Measurements from ENCODE around the gene IGF1R.

The IGF1R gene

DNA sequence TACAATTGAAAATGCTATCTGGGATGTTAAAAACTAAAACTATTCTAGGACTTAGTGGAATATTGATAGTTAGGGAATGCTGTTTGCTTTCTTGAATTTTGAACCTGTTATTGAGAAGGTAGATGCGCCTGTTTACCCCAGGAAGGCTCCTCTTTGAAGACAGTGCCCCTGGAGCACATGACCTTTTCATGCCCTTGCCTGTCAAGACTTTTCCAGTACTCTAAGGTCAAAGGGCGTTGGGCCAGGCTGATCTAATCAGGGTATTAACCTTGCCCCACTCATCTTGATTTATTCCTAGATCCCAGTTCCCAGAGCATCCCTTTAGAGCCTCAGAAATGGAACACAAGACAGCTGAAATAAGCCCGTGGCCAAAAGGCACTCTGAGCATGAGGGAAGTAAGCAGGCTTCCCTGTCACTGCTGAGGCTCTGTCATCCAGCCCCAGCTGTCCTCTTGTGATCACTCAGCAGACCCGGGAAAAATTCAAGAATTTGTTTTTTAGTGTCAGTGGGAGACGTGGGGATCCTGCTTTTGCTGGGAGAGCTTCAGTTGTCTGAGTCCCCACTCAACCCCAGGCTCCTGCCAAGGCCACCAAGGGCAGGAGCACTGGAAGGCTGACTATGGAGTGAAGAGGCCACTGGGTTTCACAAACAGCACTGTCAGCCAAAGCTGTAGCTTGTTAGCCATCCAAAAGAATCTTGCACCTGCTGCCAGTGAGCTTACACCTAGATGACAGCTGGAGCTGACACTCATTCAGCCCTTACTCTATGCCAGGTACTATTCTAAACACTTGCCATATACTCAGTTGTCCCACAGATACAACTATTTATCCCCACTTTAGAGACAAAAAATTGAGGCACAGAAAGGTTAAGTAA is 190.3 kb downstream of the IGF1R start:
- DNase-seq: no peak

DNA sequence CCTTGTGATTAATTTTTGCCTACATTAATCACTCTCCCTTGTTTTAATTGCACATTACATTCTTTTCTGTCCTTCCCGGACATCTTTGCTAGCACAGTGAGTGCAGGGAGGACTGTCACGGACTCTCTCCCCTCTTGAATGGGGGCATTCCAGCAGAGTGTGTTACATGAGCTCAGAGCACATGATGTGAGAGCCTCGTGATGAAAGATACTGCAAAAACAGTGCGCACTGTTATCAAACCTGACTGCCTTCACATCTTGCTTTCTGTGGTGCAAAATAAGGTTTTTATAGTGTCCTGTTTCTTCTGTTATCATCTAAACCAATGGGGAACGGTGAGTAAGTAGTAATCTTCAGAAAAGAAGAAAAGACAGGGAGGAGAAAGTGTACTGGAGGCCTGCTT is 191.7 kb downstream of the IGF1R start:
- DNase-seq: no peak

DNA sequence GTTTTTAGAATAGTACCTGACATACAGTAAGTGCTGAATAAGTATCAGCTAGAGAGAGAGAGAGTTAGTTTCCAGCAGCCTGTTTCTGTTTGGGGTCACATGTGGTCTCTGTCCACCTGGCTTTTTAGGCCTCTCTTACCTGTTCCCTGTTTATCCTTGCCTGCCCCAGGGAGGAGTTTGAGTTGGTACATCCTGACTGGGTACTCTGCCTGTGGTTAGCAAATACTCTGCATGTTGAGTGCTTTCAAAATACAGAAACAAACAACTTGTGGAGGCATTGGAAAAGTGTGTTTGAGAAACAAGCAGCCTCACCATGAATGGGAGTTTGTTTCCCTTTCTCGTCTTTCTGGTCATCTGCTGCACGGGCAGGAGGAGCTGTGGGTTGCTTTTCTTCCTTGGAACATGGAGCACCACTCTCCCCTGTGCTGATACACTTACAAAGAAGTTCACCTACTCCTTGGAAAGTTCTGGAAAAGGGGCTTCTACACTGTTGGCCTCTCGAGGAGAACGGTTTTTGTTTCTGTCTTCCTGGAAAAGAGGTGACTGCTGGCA is 193.2 kb downstream of the IGF1R start:
- no peak for DNase-seq

DNA sequence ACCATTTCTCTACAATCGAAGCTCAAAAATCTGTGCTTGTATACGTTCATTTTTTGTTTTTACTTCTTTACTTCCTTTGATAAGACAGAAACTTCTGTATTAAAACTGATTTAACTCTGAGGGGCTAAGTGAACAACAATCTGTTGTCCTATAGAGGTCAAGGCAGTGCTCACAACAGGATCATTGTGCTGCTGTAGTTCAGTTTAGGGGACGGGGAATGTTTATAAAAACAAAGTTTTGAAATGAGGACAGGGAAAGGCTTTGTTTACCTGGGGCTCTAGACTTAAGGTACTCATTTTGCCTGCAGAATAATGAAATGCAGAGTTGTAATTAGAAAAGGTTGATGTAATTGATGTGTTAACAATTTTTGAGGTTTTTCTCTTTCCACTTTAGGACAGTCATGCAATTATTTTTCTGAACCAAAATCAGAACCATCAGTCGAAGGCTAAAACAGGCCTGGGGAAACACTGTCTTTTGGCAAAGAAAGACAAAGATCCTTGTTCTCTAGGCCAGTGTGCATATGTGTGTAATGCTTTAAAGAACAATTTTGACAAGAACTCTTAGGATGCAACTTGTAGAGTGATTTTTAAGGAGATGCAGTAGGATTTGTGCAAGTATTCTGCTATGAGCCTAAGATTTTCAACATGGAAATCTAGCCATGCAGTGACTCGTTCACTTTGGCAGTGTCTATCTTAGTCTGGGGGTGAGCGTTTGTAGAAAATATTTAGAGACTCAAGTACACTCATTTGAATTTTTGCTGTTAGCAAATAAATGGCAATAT is 194.0 kb downstream of the IGF1R start:
- DNase-seq: no peak

DNA sequence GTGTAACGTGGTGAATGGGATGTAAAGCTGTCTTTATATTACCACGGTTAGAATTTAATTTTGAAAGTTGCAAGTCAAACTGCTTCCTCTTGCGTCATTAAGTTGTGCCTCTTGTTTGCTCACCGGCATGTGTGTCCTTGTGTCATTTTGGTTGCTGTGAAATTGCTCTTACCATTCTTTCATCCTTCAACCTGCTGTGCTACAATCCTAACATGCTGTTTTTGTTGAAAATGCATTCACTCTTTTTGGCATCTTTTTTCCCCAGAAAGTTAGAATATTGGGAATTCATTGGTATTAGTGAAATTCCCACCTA is 194.6 kb downstream of the IGF1R start:
- DNase-seq: peak; percentile 30

DNA sequence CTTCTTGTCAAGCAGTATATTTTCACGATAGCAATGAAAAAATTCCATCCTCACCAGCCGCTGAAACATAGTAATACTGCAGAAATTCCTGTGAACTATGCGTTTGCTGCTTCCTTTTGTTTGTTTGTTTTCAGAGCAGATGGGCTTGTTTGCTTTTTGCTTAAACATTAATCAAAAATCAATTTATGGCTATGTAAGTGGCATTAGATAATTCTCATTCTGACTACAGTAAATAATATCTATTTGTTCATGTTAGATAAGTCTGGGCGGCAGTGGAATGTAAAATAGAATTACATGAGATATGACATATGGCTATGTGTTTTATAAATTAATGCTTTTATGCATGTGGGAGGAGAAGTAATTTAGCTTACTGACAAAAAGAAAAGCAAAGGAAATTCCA is 195.5 kb downstream of the IGF1R start:
- DNase-seq: no peak

DNA sequence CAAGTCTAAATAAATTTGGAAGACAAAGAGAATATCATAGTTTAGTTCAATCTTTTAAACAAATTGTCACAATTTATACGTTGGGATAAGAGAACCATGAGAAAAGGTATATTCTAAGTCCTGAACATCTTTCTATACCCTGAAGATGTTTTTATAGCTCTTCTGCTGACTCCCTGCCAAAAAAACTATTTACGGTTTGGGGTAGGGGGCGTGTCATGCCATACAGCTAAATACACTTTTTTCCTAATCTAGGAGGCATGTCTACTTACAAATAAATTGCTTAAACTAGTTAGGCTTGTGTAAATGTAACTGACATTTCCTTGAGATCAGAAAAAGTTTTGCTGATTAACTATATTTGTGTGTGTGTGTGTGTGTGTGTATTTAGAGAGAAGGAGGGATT is 195.9 kb downstream of the IGF1R start:
- no peak for DNase-seq

DNA sequence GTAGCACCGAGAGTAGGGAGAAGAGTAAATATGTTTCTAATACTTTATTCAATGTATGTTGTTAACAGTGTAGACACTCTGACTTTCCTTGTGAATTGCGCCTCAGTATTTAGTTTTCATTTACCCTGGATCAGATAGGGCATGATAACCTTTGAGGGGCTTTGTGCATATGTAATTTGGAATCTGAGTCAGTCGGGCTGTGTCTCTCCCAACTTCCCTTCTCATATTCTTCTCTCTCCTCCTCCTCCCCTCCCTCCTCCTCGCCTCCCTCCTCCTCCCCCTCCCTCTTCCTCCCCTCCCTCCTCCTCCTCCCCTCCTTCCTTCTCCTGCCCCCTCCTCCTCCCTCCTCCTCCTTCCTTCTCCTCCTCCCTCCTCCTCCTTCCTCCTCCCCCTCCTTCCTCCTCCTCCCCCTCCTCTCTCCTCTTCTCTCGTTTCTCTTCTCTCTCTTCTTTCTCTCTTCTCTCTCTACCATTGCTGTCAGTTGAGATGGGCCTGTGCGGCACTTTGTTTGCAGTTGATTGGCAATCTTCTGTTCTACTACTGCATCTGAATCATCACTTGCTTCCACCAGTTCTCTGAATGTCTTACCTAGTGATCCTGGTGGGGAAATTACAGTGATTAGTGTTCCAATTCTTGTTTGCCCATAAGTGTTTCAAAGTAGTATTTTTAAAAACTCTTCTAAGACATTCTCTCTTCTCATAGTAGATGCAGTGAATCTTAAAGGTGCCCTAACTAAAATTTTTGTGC is 197.0 kb downstream of the IGF1R start:
- DNase-seq: no peak

DNA sequence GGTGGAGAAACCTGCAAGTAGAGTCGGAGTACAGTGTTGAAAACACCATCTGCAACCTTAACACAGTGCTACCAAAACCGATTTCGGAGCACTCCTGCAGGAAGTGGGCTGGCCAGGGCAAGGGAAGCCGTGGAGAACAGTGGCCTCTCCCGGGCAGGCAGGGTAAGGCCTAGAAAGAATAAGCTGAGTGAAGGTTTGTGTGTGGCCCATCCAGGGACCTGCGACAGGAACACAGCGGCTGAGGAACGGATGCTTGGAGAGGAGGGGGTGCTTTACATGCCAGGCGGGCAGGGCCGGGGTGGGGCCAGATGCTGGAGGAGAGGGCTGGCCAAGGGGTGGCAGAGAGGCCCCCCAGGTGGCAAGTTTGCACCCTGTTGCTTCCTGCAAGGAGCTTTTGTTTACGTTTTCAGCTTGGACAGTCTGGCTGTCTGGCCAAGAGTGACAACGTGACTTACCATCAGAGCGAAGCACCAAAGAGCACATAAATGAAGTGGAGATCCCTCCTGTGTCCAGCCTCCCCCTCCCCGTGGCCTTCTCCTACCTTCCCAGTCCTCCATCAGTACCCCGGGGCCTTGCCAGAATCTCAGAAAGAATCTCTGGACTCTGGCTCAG is 202.7 kb downstream of the IGF1R start:
- peak; percentile 74 for DNase-seq

DNA sequence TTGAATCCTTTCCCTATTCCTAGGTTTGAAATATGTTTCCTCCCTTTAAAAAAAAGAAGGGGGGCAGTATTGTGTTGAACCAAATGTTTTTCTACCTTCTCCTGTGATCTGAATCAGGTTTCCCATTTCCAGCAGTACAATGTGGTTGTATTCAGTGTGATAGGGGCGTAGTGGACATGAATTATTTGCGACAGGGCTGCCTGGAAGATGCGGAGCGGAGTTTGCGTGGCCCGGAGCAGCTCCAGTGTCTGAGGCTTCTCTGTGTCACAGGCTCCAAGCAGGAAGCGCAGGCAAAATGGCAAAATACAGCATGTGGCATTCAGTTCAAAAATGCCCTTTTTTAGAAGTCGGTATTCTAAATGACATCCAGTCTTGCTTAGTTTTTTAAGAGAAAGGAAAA is 204.8 kb downstream of the IGF1R start:
- DNase-seq: peak; percentile 85

DNA sequence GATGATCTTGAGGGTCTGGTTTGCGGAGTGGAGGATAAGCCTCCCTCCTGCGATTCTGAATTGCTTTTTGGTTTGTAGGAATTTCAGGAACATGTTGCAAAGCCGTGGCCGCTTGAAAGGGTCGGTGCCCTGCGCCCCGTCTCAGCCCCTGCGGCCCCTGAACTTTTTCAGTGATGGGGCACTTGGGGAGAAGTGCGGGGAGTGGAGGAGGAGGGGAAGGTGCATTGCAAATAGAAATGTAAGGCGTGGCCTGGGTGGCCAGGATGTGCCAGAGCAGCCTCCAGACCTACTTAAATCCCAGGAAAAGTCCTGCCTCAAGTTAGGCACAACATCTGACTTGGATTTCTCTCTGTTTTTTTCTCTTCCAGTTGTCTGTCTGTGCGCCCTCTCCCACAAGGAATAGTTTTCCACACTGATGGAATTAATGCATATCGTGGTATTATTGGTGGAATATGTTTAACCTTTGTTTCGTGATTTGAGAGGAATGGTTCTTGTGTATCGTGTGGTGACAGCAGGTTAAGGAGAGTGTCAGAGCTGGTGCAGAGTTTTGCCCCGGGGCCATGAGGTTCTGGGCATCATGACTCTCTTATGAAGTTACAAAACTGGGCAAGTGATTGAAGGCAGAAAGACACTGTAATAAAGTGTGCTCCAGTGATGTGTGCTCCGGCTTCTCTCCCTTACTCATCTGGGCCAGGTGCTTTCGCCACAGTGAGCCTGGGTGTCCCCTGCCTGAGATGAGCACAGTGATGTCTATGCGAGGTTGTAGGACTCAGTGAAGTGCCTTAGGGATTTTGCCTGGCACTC is 205.5 kb downstream of the IGF1R start:
- no peak for DNase-seq

DNA sequence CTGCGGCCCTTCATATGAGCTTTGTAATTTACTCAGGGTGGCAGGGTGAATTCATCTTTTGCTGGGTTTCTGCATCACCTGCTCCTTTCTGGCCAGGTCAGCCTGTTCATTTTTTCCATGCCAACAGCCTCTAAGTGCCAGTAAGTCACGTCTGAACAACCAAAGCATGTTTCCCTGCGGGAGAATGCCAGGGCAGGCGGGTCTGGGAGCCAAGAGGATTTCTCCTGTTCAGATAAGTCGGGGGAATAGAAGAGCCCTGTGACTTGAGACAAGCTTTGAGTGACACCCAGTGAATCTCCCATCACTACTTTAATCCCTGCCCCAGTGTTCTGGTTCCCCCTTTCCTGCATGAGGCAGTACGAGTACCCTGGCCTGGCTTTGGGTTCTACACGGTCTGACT is 206.2 kb downstream of the IGF1R start:
- no peak for DNase-seq

DNA sequence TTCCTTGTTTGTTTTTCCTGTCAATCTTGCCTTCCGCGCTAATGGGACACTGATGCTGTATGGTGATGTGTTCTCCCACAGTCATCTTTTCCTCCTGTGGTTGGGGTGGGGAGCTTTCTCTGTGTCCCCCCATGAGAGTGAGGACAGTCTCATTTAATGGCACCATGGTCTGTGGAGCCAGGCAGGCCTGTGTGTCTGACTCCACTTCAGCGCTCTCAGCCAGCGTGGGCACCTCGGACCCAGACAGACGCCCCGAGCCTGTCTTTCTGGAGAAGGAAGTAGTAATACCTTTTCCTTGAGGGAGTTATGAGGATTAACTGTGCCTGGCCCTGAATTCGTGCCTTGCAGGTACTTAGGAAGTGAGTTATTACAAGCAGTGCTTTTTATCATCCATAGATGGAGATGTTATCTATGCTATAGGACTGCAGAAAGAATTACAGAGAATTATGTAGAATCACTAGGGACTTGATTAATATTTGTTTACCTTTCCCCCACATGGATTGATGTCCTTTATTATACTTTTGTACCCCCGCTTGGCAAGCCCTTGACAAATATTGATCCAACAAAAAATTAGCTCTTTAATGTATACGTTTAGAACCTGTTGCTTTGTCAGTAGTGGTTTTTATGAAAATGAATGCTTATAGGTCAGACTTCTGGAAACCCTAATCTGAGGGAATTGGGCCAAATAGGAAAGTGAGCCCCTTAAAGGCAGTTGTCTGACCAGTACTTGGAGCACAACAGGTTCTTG is 206.9 kb downstream of the IGF1R start:
- DNase-seq: no peak

DNA sequence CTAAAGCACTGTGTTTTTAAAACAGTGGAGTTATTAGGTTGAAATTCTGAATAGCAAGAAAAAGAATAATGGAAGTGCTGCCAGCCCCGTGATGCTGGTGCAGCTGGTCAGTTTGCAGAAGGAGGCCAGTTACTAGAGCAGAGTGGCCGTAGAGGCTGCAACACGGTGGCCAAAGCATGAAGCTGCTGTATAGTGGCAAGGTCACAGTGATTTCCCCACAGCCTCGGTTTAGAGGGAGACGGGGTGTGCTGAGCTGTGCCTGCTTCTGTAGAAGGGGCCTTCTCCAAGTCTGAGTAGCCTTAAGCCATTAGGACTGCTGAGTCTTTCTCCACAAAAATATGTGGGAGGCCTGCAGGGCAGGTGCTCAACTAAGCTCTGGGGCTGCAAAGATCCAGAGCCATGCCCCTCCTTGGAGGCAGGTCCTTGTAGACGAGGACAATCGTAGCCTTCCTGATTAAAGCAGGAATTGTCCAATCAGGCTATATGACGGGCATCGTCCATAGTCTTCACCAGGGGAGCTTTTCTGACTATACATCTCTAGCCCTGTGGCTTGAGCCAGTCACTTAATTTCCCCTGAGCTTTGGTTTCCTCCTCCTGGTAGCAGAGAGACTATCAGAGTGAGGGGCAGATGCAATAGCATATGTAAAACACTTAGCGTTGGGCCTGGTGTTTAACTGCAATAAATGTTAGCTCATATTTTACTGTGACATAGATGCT is 207.6 kb downstream of the IGF1R start:
- no peak for DNase-seq

DNA sequence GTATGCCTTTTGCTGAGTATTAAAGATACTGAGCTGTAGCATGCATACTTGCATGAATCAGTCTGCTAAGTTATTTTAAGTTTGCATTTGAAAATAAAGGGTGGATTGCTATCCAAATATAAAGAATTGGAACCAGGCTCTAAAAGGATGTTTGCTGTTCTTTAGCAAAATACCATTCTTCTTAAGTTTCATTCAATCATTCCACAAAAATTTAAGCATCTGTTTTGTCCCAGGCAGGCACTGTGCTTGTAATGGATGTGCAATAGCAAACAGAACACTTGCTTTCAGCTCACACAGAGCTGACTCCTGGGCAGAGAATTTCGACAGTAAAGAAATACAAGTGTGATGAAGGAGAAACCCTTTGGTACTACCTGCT is 208.2 kb downstream of the IGF1R start:
- no peak for DNase-seq

DNA sequence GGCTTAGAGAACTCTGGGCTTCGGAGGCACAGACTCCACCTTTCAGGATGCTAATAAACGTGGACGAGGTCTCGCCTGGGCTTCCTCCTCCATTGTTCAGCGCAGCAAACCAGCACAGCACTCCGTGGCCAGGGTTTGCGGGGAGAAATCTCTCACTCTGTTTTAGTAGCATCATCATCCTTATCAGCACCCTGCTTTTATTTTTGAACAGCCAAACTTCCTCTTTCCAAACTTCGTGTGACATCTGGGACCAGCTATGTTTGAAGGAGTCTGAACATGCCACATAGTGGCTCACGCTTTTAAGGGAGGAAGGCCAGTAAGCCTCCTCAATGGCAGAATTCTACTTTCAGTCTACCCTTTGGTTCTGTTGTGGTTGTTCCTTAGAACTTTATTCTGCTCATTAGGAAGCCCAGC is 210.3 kb downstream of the IGF1R start:
- DNase-seq: peak; percentile 27

DNA sequence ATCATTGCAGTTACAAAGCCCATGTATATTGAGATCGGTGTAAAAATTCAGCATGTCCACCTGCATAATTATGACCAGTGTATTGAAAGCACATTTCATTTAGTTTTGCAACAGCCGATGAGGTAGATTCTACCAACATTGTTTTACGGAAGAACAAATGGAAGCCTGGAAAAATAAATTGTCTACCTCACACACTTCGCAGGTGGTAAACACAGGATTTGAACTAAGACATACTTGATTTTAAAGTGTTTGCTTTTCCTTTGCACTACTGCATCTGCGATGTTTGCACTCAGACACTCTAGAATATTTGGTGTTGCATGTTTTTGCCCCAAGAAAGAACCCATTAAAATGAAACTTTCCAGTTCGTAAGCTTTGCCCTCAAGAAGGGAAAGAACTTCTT is 210.8 kb downstream of the IGF1R start:
- DNase-seq: no peak

DNA sequence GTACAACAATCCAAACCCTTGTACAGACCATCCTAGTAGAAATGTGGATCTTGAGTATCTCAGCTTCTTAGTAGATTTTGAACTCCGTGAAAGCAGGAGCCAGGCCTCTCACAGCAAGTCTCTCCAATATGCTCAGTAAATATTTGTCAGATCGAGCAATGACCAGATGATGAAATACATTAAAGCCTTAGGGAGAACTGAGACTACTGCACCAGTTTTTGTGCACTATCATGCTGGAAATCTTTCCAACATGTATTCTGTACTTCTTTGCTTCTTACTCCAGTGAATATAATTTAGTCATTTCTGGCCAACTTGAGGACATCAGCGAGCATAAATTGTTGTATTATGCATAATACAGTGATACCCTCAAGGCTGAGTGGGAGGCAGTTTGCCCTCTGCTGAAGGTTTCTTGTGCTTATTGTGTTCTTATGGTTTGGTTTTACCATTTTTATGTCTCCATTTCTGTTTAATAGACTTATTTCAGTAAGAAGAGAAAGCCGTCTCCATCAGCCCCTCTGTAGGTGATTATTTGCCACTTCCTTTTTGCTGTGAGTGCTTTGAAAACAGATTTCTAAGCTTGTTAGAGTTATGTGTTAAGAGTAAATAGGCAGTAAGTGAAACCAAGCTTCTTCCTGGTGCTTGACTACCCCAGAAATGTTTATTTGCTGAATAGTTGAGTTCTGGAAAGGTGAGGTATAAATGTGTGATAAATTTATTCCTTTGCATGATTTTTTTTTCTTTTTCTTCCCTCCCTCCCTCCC is 212.1 kb downstream of the IGF1R start:
- DNase-seq: no peak

DNA sequence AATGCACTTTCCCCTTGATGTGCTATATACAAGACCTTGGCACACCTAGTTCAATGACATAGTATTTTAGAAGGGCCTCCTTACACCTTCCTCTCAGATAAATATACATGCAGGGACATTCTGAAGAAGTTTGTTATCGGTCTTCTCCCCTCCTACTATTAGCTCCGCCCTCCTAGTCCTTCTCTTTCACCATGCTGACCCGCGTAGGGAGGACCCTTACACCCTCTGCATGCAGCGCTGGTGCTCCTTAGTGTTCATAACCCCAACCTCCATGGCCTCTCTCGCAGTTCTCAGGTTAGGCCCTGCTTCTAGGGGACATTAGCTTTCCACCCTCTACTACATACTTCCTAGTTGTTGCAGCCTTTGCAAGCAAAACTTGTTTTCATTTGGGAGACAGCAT is 212.8 kb downstream of the IGF1R start:
- DNase-seq: no peak

DNA sequence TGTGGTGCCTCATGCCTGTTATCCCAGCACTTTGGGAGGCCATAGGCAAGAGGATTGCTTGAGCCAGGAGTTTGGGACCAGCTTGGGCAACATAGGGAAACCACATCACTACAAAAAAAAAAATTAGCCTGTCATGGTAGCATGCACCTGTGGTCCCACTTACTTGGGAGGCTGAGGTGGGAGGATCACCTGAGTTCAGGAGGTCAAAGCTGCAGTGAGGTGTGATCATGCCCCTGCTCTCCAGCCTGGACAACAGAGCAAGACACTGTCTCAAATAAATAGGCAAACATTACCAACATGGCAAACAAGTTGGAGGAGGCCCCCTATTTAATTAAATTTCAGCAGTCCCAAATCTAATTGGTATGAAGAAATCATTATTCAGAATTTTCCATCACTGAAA is 215.6 kb downstream of the IGF1R start:
- DNase-seq: no peak
